Prostate gland (tissue), 2 donors: ENCODE data around the gene LDLRAD4. TPM values are rescaled to one million over a fixed set of nuclear protein-coding genes. Genes with fewer than 3 reads are reported as not detected.

ENCODE experiments used
- DNase-seq: peaks from one replicate; pipeline ENCODE4 v3.0.0-alpha.2; 2019; ENCODE audit warnings: low spot score
- H3K27ac ChIP-seq, 2 donors: fragments of 200-600 bp; sonication (generic); 2 replicates each; pipeline ENCODE4 v1.5.1; 2017 to 2019
- H3K27me3 ChIP-seq: fragments of 200-600 bp; sonication (generic); replicated peaks from 2 replicates; pipeline ENCODE4 v1.5.1; 2019; ENCODE audit not compliant: insufficient read depth
- H3K36me3 ChIP-seq, 2 donors: fragments of 200-600 bp; sonication (generic); 1 replicate in 1 of 2; 2 replicates in 1 of 2; pipeline versions ENCODE4 v1.5.1 to v1.8.1; 2017 to 2019
- H3K4me1 ChIP-seq: fragments of 200-600 bp; sonication (generic); replicated peaks from 2 replicates; pipeline ENCODE4 v1.5.1; 2019
- H3K4me3 ChIP-seq, 2 donors: fragments of 200-600 bp; sonication (generic); 2 replicates each; pipeline ENCODE4 v1.5.1; 2017 to 2019
- H3K9me3 ChIP-seq: fragments of 200-600 bp; sonication (generic); 2 replicates; pipeline ENCODE4 v1.5.1; 2017
- POLR2A ChIP-seq: fragments of 450-650 bp; IDR thresholded peaks from one replicate; pipeline ENCODE4 v1.6.1; 2016; ENCODE audit warnings: antibody characterized with exemption, mild to moderate bottlenecking
- POLR2AphosphoS5 ChIP-seq: sonication (generic); formaldehyde crosslinking; IDR thresholded peaks from one replicate; pipeline ENCODE4 v1.6.1; 2017; ENCODE audit warnings: antibody characterized with exemption
- WGBS: methylation state at CpG from one replicate; pipeline ENCODE4 v1.1.5; 2018; 5-methylcytosine and 5-hydroxymethylcytosine counted together
- intact Hi-C: fragments of 100-400 bp; cut with DNase I; formaldehyde crosslinking; loops from one replicate; pipeline ENCODE4 v1.14.2; 2022
- total RNA-seq, 2 donors: library from RNA; depleted of rRNA; stranded (reverse); fragments of >200 nt; gene quantifications; one replicate each; pipeline ENCODE4 v1.1.0, GENCODE V29; 2016
- TF ChIP-seq, protein P1 (sequence below), 4 experiments: fragments of 200-600 bp in 2 of 4; fragments of 450-650 bp in 2 of 4; sonication (generic) in 2 of 4; IDR thresholded peaks; 1 replicate in 3 of 4; 2 replicates in 1 of 4; pipeline ENCODE4 v1.5.1; 2016 to 2019; ENCODE audit warnings: antibody characterized with exemption in 4 of 4, mild to moderate bottlenecking in 2 of 4, moderate library complexity in 2 of 4

Gene LDLRAD4
- total RNA-seq, 2 donors from 2014 or later, result 59.9 to 107 TPM

DNA sequence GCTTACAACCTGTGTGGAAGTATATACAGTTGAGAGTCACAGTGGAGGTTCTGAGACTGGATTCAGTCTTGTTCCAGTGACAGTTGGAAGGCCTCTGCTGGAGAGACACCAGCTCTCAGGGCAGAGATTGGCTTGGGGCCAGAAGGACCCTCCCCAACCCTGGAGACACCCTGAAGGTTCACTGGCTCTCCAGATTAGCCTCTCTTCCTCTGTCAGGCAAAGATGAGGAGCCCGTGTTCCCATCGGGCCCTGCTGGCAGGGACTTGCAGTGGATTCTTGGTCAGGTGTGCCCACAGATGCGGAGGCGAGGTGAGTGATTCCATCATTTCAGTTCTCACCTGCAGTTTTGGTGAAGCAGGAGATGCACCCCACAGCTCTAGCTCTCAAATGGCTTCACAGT, 429.2 kb downstream of the LDLRAD4 start:
- WGBS, result 95% methylated on average over 4 of the region's 4 CpGs
- no peak for DNase-seq
- TF ChIP-seq POLR2A, result no peak
- no peak for TF ChIP-seq POLR2AphosphoS5
- TF ChIP-seq, protein P1, sequence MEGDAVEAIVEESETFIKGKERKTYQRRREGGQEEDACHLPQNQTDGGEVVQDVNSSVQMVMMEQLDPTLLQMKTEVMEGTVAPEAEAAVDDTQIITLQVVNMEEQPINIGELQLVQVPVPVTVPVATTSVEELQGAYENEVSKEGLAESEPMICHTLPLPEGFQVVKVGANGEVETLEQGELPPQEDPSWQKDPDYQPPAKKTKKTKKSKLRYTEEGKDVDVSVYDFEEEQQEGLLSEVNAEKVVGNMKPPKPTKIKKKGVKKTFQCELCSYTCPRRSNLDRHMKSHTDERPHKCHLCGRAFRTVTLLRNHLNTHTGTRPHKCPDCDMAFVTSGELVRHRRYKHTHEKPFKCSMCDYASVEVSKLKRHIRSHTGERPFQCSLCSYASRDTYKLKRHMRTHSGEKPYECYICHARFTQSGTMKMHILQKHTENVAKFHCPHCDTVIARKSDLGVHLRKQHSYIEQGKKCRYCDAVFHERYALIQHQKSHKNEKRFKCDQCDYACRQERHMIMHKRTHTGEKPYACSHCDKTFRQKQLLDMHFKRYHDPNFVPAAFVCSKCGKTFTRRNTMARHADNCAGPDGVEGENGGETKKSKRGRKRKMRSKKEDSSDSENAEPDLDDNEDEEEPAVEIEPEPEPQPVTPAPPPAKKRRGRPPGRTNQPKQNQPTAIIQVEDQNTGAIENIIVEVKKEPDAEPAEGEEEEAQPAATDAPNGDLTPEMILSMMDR (IDR thresholded peaks at IDR 0.05), result no peak

DNA sequence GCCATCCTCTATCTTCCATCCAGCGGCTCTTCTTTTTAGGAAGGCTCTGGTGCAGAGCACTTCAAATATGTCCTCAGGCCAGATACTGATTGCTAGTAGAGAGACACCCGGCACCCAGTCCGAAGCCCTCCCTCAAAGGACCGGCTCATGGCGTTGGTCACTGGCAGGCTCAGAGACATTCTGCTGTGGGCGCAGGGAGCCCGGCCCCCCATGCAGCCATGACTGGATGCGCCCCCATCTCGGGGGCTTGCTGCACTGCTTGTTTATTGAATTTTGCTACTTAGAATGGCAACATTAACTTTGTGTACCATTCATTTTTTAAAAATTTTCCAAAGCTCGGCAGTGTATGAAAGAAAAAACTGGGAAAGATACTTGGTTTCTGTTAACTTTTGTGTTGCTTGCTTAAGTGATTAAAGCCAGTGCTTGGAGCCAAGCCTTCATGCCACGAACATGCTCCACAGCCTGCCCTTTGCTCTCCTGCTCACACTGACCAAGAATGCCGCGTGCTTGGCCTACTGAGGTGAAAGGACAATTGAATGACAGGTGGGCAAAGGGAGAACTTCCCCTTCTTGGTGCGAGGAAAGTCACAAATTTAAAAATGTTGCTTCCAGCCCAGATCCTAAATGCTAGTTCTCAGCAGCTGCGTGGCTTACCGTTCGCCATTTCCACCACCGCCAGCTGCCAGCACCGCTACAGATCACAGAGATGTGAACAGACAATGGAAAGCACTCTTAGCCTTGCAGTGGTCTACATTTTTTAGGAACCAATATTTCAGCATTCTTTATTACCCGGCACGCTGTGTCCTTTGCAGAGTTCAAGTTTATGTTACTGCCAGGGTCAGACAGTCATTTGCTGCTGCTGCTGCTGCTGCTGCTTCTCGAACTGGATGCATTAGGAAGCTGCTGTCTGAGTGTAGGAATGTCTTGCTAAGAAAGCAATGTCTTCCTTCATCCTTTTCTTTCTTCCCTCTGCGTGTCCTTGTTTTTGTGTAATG, 431.1 kb downstream of the LDLRAD4 start:
- no peaks in the 10 kb centered on the region for H3K36me3 ChIP-seq
- DNase-seq, result no peak
- H3K27ac ChIP-seq, result no peak overlapping the region
- H3K4me1 ChIP-seq, result no peaks in the 10 kb centered on the region
- H3K9me3 ChIP-seq, result no peaks in the 10 kb centered on the region
- H3K4me3 ChIP-seq, result no peak overlapping the region
- H3K27me3 ChIP-seq, result no peaks in the 10 kb centered on the region
- WGBS, result 82% methylated on average over 23 of the region's 23 CpGs
- no peak for TF ChIP-seq POLR2A
- TF ChIP-seq POLR2AphosphoS5, result no peak
- TF ChIP-seq, protein P1 (IDR thresholded peaks at IDR 0.05), result no peak
- intact Hi-C loops, result no loop called here

More for the DNA sequence above, 429.2 kb downstream of the LDLRAD4 start:
- no peaks in the 10 kb centered on the region for H3K9me3 ChIP-seq
- no peak overlapping the region for H3K27ac ChIP-seq
- H3K4me3 ChIP-seq, result no peak overlapping the region
- H3K36me3 ChIP-seq, result no peaks in the 10 kb centered on the region
- intact Hi-C loops, result no loop called here
- H3K27me3 ChIP-seq, result no peaks in the 10 kb centered on the region
- H3K4me1 ChIP-seq, result no peaks in the 10 kb centered on the region

DNA sequence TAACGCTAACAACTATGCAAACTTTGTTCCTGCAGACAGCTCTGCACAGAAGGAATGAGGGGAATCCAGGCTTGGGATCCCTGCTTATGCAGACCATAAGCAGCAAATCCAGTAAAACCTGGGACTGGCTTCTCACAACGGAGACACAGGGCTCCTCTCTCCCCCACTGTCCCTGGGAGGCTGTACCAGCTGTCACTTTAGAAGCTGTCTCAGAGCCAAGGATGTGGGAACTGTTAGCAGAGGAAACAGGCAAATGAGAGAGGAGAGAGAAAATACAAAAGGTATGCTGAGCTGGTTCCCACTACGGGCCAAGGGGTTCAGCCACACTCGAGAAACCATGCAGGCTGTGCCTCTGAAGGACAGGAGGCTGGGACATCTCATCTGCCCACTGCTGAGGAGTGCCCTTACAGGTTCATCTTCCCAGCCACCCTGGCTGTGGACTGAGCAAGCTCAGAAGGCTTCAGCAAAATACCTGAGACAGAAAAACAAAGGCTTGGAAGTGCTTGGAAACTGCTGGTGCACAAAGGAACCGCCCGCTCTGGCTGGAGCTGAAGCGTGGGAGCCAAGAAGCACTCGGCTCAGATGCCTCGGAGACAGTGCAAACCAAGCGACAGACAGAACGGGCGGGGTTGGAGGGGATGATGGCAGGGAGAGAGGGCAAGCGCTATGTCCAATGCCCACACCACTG, 435.3 kb downstream of the LDLRAD4 start:
- no peaks in the 10 kb centered on the region for H3K36me3 ChIP-seq
- TF ChIP-seq, protein P1 (IDR thresholded peaks at IDR 0.05), result no peak
- TF ChIP-seq POLR2A (no peak), POLR2AphosphoS5 (no peak)
- DNase-seq, result no peak
- no peak overlapping the region for H3K4me3 ChIP-seq
- H3K4me1 ChIP-seq, result no peaks in the 10 kb centered on the region
- no peak overlapping the region for H3K27ac ChIP-seq
- H3K27me3 ChIP-seq, result no peaks in the 10 kb centered on the region
- intact Hi-C loops, result no loop called here
- 27% methylated on average over 13 of the region's 13 CpGs for WGBS
- no peaks in the 10 kb centered on the region for H3K9me3 ChIP-seq

DNA sequence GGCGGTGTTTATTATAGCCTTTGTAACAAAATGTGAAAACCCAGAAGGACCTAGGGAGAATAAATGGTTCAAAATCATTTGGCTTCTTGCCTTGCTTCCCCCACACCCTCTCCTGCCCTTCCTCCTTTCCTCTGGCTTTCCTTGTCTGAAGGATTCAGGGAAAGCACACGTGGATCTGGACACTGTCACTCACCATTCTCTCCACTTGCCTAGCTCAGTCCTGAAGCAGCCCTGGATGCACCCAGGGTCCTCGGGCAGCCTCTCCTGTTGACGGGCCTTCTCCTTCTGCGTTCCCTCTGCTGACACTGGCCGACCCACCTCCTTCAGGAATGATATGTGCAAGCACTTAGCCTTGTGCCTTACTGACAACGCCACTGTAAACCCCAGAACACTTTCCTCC, 439.4 kb downstream of the LDLRAD4 start:
- DNase-seq, result no peak
- Histone ChIP-seq H3K4me3 (no peak overlapping the region), H3K27me3 (no peaks in the 10 kb centered on the region), H3K36me3 (no peaks in the 10 kb centered on the region), H3K4me1 (no peaks in the 10 kb centered on the region), H3K27ac (no peak overlapping the region), H3K9me3 (no peaks in the 10 kb centered on the region)
- TF ChIP-seq POLR2AphosphoS5 (no peak), POLR2A (no peak)
- TF ChIP-seq, protein P1 (IDR thresholded peaks at IDR 0.05), result no peak
- 53% methylated on average over 7 of the region's 7 CpGs for WGBS
- intact Hi-C loops, result no loop called here
